ENCODE results near the gene TRIM24. TPM values are rescaled to one million over a fixed set of nuclear protein-coding genes. Genes with fewer than 3 reads are reported as not detected.
"Not testable (repeated sequence)": the region's sequence is repeated elsewhere in the genome, so short reads cannot be mapped to it uniquely, and the experiment has no call there.

TRIM24 gene
- total RNA-seq, 1 donor from 2014 or later: 104 TPM

DNA sequence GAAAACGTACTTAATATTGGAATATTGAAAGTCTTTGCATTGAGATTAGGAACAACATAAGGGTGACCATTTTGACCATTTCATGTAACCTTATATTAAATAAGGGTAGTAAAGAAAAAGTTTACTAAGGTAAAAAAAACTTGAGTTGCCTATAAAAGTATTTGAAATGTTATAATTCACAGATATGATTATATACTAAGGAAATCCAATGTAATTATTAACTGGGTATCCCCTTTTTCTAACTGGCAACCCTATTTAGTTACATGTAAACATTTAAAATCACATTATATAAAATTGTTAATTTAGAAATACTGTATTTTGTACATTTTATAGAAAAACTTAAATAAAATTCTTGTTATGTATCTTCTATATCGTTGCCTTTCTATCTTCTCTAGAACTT is 64.2 kb downstream of the TRIM24 start:
- Mint-ChIP-seq H3K4me1 (ENCODE audit: unreplicated experiment) (no peaks in the 10 kb centered on the region), H3K9me3 (ENCODE audit: unreplicated experiment) (peaks cover 6% of the 10 kb centered on the region), H3K27ac (ENCODE audit: unreplicated experiment) (no peak overlapping the region), H3K27me3 (ENCODE audit: unreplicated experiment) (peaks cover 4% of the 10 kb centered on the region), H3K4me3 (ENCODE audit: unreplicated experiment) (no peak overlapping the region), H3K36me3 (ENCODE audit: low read depth, unreplicated experiment) (peaks cover 81% of the 10 kb centered on the region)
- TF ChIP-seq, protein P1, sequence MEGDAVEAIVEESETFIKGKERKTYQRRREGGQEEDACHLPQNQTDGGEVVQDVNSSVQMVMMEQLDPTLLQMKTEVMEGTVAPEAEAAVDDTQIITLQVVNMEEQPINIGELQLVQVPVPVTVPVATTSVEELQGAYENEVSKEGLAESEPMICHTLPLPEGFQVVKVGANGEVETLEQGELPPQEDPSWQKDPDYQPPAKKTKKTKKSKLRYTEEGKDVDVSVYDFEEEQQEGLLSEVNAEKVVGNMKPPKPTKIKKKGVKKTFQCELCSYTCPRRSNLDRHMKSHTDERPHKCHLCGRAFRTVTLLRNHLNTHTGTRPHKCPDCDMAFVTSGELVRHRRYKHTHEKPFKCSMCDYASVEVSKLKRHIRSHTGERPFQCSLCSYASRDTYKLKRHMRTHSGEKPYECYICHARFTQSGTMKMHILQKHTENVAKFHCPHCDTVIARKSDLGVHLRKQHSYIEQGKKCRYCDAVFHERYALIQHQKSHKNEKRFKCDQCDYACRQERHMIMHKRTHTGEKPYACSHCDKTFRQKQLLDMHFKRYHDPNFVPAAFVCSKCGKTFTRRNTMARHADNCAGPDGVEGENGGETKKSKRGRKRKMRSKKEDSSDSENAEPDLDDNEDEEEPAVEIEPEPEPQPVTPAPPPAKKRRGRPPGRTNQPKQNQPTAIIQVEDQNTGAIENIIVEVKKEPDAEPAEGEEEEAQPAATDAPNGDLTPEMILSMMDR (IDR thresholded peaks at IDR 0.05; ENCODE audit: unreplicated experiment): no peak
- no peak for DNase-seq (ENCODE audit: low spot score)

DNA sequence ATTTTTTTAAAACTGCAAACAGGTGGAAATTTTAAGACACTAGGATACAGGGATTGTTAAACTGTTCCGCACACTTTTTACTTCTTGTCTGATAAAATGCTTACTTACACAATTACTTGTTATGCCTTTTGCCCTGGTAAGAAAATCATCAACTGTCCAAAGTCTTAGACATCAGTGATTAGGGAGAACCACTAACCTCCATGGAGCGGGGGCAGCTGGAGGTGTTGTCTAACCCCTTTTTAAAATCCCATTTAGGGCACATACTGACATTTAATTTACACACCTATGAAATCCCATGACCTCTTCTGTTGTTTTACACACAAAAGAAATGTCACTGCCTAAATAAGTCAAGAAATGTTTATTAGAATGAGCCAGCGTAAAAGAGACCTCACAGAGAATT is 65.7 kb downstream of the TRIM24 start:
- H3K4me1 Mint-ChIP-seq (ENCODE audit: unreplicated experiment): no peaks in the 10 kb centered on the region
- H3K27ac Mint-ChIP-seq (ENCODE audit: unreplicated experiment): no peak overlapping the region
- peaks cover 6% of the 10 kb centered on the region for H3K9me3 Mint-ChIP-seq (ENCODE audit: unreplicated experiment)
- H3K4me3 Mint-ChIP-seq (ENCODE audit: unreplicated experiment): peak overlapping the region; percentile 65
- H3K36me3 Mint-ChIP-seq (ENCODE audit: low read depth, unreplicated experiment): peaks cover 78% of the 10 kb centered on the region
- DNase-seq (ENCODE audit: low spot score): no peak
- TF ChIP-seq, protein P1 (IDR thresholded peaks at IDR 0.05; ENCODE audit: unreplicated experiment): no peak
- peaks cover 3% of the 10 kb centered on the region for H3K27me3 Mint-ChIP-seq (ENCODE audit: unreplicated experiment)

DNA sequence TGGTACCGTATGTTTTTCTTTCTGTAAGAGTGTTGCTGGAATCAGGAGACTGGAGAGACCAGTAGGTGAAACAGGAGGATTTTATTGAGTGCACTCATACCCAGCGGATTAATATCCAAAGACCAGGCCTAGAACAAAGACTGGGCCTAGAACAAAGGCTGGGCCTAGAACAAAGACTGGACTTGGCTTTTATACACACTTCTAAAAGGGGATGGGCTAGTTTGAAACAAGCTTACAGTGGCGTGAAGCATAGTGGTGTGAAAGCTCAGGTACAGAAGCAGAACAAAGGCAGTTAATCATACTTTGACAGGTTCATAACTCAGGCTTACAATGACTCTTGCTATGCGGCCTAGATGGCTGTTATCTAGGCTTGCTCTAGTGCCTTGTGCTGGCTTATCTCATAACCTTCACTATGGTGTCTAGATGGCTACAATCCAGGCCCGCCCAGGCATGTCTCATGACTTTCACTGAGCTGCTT is 67.7 kb downstream of the TRIM24 start:
- H3K36me3 Mint-ChIP-seq (ENCODE audit: low read depth, unreplicated experiment): peaks cover 74% of the 10 kb centered on the region
- TF ChIP-seq, protein P1 (IDR thresholded peaks at IDR 0.05; ENCODE audit: unreplicated experiment): no peak
- H3K4me3 Mint-ChIP-seq (ENCODE audit: unreplicated experiment): peak overlapping the region; percentile 86
- peaks cover 6% of the 10 kb centered on the region for H3K9me3 Mint-ChIP-seq (ENCODE audit: unreplicated experiment)
- no peak overlapping the region for H3K27ac Mint-ChIP-seq (ENCODE audit: unreplicated experiment)
- peaks cover 4% of the 10 kb centered on the region for H3K4me1 Mint-ChIP-seq (ENCODE audit: unreplicated experiment)
- H3K27me3 Mint-ChIP-seq (ENCODE audit: unreplicated experiment): peaks cover 3% of the 10 kb centered on the region
- DNase-seq (ENCODE audit: low spot score): no peak

DNA sequence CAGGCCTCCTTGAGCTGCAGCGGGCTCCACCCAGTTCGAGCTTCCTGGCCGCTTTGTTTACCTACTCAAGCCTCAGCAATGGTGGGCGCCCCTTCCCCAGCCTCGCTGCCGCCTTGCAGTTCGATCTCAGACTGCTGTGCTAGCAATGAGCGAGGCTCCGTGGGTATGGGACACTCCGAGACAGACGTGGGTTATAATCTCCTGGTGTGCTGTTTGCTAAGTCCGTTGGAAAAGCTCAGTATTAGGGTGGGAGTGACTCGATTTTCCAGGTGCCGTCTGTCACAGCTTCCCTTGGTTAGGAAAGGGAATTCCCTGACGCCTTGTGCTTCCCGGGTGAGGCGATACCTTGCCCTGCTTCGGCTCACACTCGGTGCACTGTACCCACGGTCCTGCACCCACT is 76.8 kb downstream of the TRIM24 start:
- Mint-ChIP-seq H3K4me3 (ENCODE audit: unreplicated experiment) (peak overlapping the region; percentile 70), H3K36me3 (ENCODE audit: low read depth, unreplicated experiment) (peaks cover 50% of the 10 kb centered on the region), H3K4me1 (ENCODE audit: unreplicated experiment) (peaks cover 15% of the 10 kb centered on the region)
- not testable (repeated sequence) for H3K27me3 Mint-ChIP-seq (ENCODE audit: unreplicated experiment); H3K27ac Mint-ChIP-seq (ENCODE audit: unreplicated experiment); H3K9me3 Mint-ChIP-seq (ENCODE audit: unreplicated experiment); DNase-seq (ENCODE audit: low spot score)

DNA sequence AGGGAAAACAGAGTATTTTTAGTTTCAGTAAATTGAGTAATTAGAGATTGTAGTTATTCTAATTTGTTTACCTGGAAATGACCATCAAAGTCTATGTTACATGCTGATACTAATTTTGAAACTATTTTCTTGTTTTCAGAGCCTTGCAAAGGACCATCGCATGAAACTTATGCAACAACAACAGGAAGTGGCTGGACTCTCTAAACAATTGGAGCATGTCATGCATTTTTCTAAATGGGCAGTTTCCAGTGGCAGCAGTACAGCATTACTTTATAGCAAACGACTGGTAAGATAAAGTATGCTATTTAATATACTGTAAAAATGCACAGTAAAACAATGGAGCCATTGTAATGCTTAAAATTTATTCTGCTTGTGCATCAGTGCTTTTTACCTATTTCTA is 78.5 kb downstream of the TRIM24 start:
- TF ChIP-seq, protein P1 (IDR thresholded peaks at IDR 0.05; ENCODE audit: unreplicated experiment): no peak
- DNase-seq (ENCODE audit: low spot score): no peak
- Mint-ChIP-seq H3K27ac (ENCODE audit: unreplicated experiment) (no peak overlapping the region), H3K4me3 (ENCODE audit: unreplicated experiment) (no peak overlapping the region), H3K9me3 (ENCODE audit: unreplicated experiment) (no peaks in the 10 kb centered on the region), H3K36me3 (ENCODE audit: low read depth, unreplicated experiment) (peaks cover 50% of the 10 kb centered on the region), H3K4me1 (ENCODE audit: unreplicated experiment) (peaks cover 10% of the 10 kb centered on the region), H3K27me3 (ENCODE audit: unreplicated experiment) (no peaks in the 10 kb centered on the region)
